CD4-positive, alpha-beta T cell (primary cell): Measurements from ENCODE around the gene SYTL2. TPM values are rescaled to one million over a fixed set of nuclear protein-coding genes. Genes with fewer than 3 reads are reported as not detected.
"Not testable (repeated sequence)": the region's sequence is repeated elsewhere in the genome, so short reads cannot be mapped to it uniquely, and the experiment has no call there.

Source experiments
- ATAC-seq: fragments of 200-7000 bp; cut with Tn5 transposase; one replicate; pipeline ENCODE4 v1.10.0; 2022; ENCODE audit warnings: mild to moderate bottlenecking; ENCODE audit not compliant: poor library complexity
- CTCF ChIA-PET: fragments of 350-600 bp; sonication (Branson Sonifier 250); formaldehyde crosslinking; loops from one replicate; lab custom pipeline; 2021; ENCODE audit warnings: antibody characterized with exemption, inconsistent platforms; lab: Charles Lee
- POLR2A ChIA-PET: fragments of 350-600 bp; sonication (Branson Sonifier 250); formaldehyde crosslinking; loops from one replicate; lab custom pipeline; 2021; ENCODE audit warnings: antibody characterized with exemption, inconsistent platforms; lab: Charles Lee
- DNase-seq, 14 experiments: peaks; one replicate each; pipeline ENCODE4 v3.0.0-alpha.2; 2013 to 2020; ENCODE audit warnings: mixed read lengths in 2 of 14
- H3K27ac ChIP-seq, 2 donors: one replicate each; pipeline versions ENCODE4 v1.5.1 to v1.7.0; 2013; ENCODE audit warnings: low read length in 2 of 2, low read depth in 1 of 2, mild to moderate bottlenecking in 1 of 2
- H3K27me3 ChIP-seq, 2 experiments: 1 replicate in 1 of 2; 2 replicates in 1 of 2; pipeline versions ENCODE4 v1.6.1 to v1.7.0; 2013; ENCODE audit warnings: low read length in 2 of 2, control low read depth in 1 of 2, mild to moderate bottlenecking in 1 of 2, moderate library complexity in 1 of 2; ENCODE audit not compliant: insufficient read depth in 2 of 2, control insufficient read depth in 1 of 2
- H3K36me3 ChIP-seq: one replicate; pipeline ENCODE4 v1.6.1; 2013; ENCODE audit warnings: low read length, control low read depth; ENCODE audit not compliant: insufficient read depth
- H3K4me1 ChIP-seq: one replicate; pipeline ENCODE4 v1.6.1; 2013; ENCODE audit warnings: low read length, control low read depth; ENCODE audit not compliant: insufficient read depth
- H3K4me3 ChIP-seq: one replicate; pipeline ENCODE4 v1.5.1; 2013; ENCODE audit warnings: mild to moderate bottlenecking, low read length, moderate library complexity
- H3K9me3 ChIP-seq, 2 experiments: 1 replicate in 1 of 2; 2 replicates in 1 of 2; pipeline versions ENCODE4 v1.6.1 to v1.7.0; 2013; ENCODE audit warnings: low read length in 2 of 2, mild to moderate bottlenecking in 2 of 2, control low read depth in 1 of 2, moderate library complexity in 1 of 2; ENCODE audit not compliant: control insufficient read depth in 1 of 2, insufficient read depth in 1 of 2
- H3K27ac Mint-ChIP-seq: one replicate; pipeline ENCODE4 v1.8.0; 2020; ENCODE audit warnings: mixed read lengths
- H3K27me3 Mint-ChIP-seq: one replicate; pipeline ENCODE4 v1.8.0; 2021; ENCODE audit warnings: mixed read lengths
- H3K36me3 Mint-ChIP-seq: one replicate; pipeline ENCODE4 v1.8.0; 2021; ENCODE audit warnings: low read depth, mixed read lengths
- H3K4me1 Mint-ChIP-seq: one replicate; pipeline ENCODE4 v1.8.0; 2021; ENCODE audit warnings: low read depth, mixed read lengths
- H3K4me3 Mint-ChIP-seq: one replicate; pipeline ENCODE4 v1.8.0; 2020; ENCODE audit warnings: mild to moderate bottlenecking, mixed read lengths
- H3K9me3 Mint-ChIP-seq: one replicate; pipeline ENCODE4 v1.8.0; 2020; ENCODE audit warnings: mixed read lengths
- intact Hi-C, 2 experiments: fragments of 100-400 bp; cut with DNase I in 1 of 2; cut with micrococcal nuclease in 1 of 2; formaldehyde crosslinking; loops; one replicate each; pipeline versions ENCODE4 v1.15.1 to v1.9.0; 2023 to 2025; cut with DNase I, micrococcal nuclease
- total RNA-seq, 174 experiments: library from RNA in 2 of 174; stranded (reverse) in 2 of 174; gene quantifications; one replicate each; pipeline ENCODE4 v1.2.3 and lab custom pipeline; 2021 to 2026
- TF ChIP-seq, protein P1 (sequence below): fragments of 200-600 bp; IDR thresholded peaks from one replicate; pipeline ENCODE4 v1.8.0; 2022; ENCODE audit warnings: antibody characterized with exemption, mild to moderate bottlenecking

Gene SYTL2
- total RNA-seq, 2 experiments from 2014 or later: 35.4 to 36.7 TPM

- ChIA-PET CTCF (interaction anchor here (0.6 to 2.3 kb wide), 56 partner anchors 8 to 438 kb away, joined by 3 to 21 read pairs (median 4); partner anchors contain the start of genes CCDC89, CREBZF and TMEM126B), POLR2A (interaction anchor here (0.8 to 2.2 kb wide), 13 partner anchors 8 to 347 kb away, joined by 3 to 23 read pairs (median 5); partner anchors contain the start of genes CREBZF, DLG2, PICALM and SYTL2)
- Mint-ChIP-seq H3K4me3 (peak within 1 kb of the TSS; percentile 91), H3K27me3 (no peaks in the 10 kb centered on the region), H3K4me1 (peaks cover 13% of the 10 kb centered on the region), H3K27ac (peak within 1 kb of the TSS; percentile 93), H3K36me3 (peaks cover 7% of the 10 kb centered on the region), H3K9me3 (no peaks in the 10 kb centered on the region)
- H3K9me3 ChIP-seq: peaks cover 0 to 9% of the 10 kb centered on the region in 2 experiments
- H3K4me3 ChIP-seq: peak within 1 kb of the TSS; percentile 70
- no peak for ATAC-seq
- TF ChIP-seq, protein P1, sequence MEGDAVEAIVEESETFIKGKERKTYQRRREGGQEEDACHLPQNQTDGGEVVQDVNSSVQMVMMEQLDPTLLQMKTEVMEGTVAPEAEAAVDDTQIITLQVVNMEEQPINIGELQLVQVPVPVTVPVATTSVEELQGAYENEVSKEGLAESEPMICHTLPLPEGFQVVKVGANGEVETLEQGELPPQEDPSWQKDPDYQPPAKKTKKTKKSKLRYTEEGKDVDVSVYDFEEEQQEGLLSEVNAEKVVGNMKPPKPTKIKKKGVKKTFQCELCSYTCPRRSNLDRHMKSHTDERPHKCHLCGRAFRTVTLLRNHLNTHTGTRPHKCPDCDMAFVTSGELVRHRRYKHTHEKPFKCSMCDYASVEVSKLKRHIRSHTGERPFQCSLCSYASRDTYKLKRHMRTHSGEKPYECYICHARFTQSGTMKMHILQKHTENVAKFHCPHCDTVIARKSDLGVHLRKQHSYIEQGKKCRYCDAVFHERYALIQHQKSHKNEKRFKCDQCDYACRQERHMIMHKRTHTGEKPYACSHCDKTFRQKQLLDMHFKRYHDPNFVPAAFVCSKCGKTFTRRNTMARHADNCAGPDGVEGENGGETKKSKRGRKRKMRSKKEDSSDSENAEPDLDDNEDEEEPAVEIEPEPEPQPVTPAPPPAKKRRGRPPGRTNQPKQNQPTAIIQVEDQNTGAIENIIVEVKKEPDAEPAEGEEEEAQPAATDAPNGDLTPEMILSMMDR: no peak
- peak within 1 kb of the TSS; percentile 68 to 75 for H3K27ac ChIP-seq
- no peaks in the 10 kb centered on the region for H3K36me3 ChIP-seq
- intact Hi-C loops: loop anchor here (1.0 to 10.0 kb wide), 13 partner anchors 32 to 964 kb away; no protein-coding TSS in a partner anchor
- no peak for DNase-seq
- no peaks in the 10 kb centered on the region for H3K27me3 ChIP-seq
- H3K4me1 ChIP-seq: peaks cover 12% of the 10 kb centered on the region
These were observed 44.4 kb upstream of the SYTL2 start, which contains the start of gene CCDC83 for GRCh38 chr11:85855341-85855656. CCDC83 (plus strand) TSS chr11:85855383; CDS start chr11:85865124, 9,741 bp downstream.

GRCh38 chr11:85854557-85855340 lies 43.8 kb upstream of the SYTL2 start:
- Histone ChIP-seq H3K27ac (peak overlapping the region; percentile 68 to 75), H3K27me3 (no peaks in the 10 kb centered on the region), H3K36me3 (no peaks in the 10 kb centered on the region), H3K4me3 (peak overlapping the region; percentile 70), H3K4me1 (peaks cover 12% of the 10 kb centered on the region), H3K9me3 (peaks cover 0 to 9% of the 10 kb centered on the region in 2 experiments)
- Mint-ChIP-seq H3K36me3 (peaks cover 7% of the 10 kb centered on the region), H3K27me3 (no peaks in the 10 kb centered on the region), H3K4me1 (peaks cover 13% of the 10 kb centered on the region), H3K4me3 (peak overlapping the region; percentile 91), H3K9me3 (no peaks in the 10 kb centered on the region), H3K27ac (peak overlapping the region; percentile 93)
- ChIA-PET CTCF (interaction anchor here (0.6 to 2.3 kb wide), 60 partner anchors 8 to 438 kb away, joined by 3 to 21 read pairs (median 4); partner anchors contain the start of genes CCDC89, CREBZF and TMEM126B), POLR2A (interaction anchor here (0.8 to 2.2 kb wide), 15 partner anchors 9 to 347 kb away, joined by 3 to 23 read pairs (median 5); partner anchors contain the start of genes CREBZF, DLG2, PICALM and SYTL2)
- peak; percentile 76 to 96 (median 89) for DNase-seq
- intact Hi-C loops: loop anchor here (1.0 to 10.0 kb wide), 14 partner anchors 32 to 964 kb away; no protein-coding TSS in a partner anchor
- ATAC-seq: peak; percentile 97
- TF ChIP-seq, protein P1: peak; percentile 87

DNA sequence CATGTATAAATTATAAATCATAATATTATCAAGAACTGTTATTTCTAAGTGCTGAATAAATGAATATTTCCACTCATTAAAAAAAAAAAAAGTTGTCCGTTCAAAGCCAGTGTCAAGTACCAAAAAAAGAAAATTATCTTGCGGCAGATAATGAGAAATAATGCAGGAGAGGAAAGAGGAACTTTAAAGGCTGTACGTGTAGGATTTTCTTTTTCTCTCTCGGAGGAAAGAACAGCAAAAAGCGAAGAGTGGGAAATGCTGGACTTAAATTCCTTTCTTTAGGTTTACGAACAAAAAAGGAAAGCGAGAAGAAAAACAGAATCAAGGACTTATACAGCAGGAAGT lies 43.2 kb upstream of the SYTL2 start:
- Mint-ChIP-seq H3K36me3 (peaks cover 7% of the 10 kb centered on the region), H3K27me3 (no peaks in the 10 kb centered on the region), H3K9me3 (no peaks in the 10 kb centered on the region), H3K27ac (peak overlapping the region; percentile 93), H3K4me3 (peak overlapping the region; percentile 91), H3K4me1 (peaks cover 13% of the 10 kb centered on the region)
- peaks cover 0 to 9% of the 10 kb centered on the region in 2 experiments for H3K9me3 ChIP-seq
- TF ChIP-seq, protein P1: no peak
- H3K4me3 ChIP-seq: peak overlapping the region; percentile 70
- H3K27me3 ChIP-seq: no peaks in the 10 kb centered on the region
- no peaks in the 10 kb centered on the region for H3K36me3 ChIP-seq
- intact Hi-C loops: loop anchor here (1.0 to 10.0 kb wide), 8 partner anchors 31 to 965 kb away; no protein-coding TSS in a partner anchor
- H3K27ac ChIP-seq: peak overlapping the region; percentile 68 to 75
- CTCF ChIA-PET: interaction anchor here (0.6 to 2.3 kb wide), 40 partner anchors 9 to 362 kb away, joined by 3 to 21 read pairs (median 5); partner anchors contain the start of genes CCDC89 and CREBZF
- ATAC-seq: no peak
- POLR2A ChIA-PET: interaction anchor here (0.9 to 2.2 kb wide), 13 partner anchors 8 to 348 kb away, joined by 3 to 23 read pairs (median 5); partner anchors contain the start of genes DLG2, PICALM, SYTL2 and TMEM126B
- DNase-seq: no peak
- H3K4me1 ChIP-seq: peaks cover 12% of the 10 kb centered on the region

DNA sequence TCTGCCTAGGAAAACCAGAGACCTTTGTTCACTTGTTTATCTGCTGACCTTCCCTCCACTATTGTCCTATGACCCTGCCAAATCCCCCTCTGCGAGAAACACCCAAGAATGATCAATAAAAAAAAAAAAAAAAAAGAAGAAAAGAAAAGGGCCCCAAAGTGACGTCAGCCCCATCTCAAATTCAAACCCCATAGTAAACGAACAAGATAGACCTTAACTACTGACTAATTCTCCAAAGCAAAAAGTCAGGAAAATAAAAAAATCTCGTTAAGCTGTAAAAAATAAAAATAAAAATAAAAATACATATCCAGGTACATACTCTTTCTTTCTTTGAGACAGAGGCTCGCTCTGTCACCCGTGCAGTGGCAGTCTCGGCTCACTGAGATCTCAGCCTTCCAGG lies 42.6 kb upstream of the SYTL2 start:
- DNase-seq, ATAC-seq, H3K27ac ChIP-seq, H3K27me3 Mint-ChIP-seq, H3K27ac Mint-ChIP-seq, H3K36me3 ChIP-seq, H3K9me3 ChIP-seq, POLR2A ChIA-PET, H3K27me3 ChIP-seq, H3K4me3 Mint-ChIP-seq, H3K36me3 Mint-ChIP-seq, H3K9me3 Mint-ChIP-seq, H3K4me3 ChIP-seq: not testable (repeated sequence)
- H3K4me1 ChIP-seq: peaks cover 12% of the 10 kb centered on the region
- peaks cover 13% of the 10 kb centered on the region for H3K4me1 Mint-ChIP-seq
- CTCF ChIA-PET: interaction anchor here (1.1 to 2.3 kb wide), 2 partner anchors 10 to 189 kb away, joined by 4 to 13 read pairs; partner anchors contain the start of gene CREBZF
- intact Hi-C loops: loop anchor here (10.0 kb wide), 3 partner anchors 141 to 191 kb away; no protein-coding TSS in a partner anchor
